GM12873 (cell line): Measurements from ENCODE around the gene ASS1.

Source experiments
- TF ChIP-seq, protein P1 (sequence below): IDR thresholded peaks from 2 replicates; pipeline ENCODE4 v1.5.1; 2012; ENCODE audit warnings: low read depth, mild to moderate bottlenecking, moderate library complexity, low read length, control low read depth; ENCODE audit not compliant: insufficient read depth; ENCODE audit errors: missing control alignments

ASS1 gene

DNA sequence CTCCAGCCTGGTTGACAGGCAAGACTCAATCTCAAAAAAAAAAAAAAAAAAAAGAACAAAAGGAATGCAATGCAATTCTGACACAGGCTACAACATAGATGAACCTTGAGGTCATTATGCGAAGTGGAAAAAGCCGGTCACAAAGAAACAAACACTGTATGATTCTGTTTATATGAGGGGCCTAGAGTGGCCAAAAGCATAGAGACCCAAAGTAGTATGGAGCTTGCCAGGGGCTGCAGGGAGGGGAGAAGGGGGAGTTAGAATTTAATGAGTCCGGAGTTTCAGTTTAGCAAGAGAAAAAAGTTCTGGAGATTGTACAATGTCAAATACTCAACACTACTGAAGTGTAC is 33.2 kb upstream of the ASS1 start:
- TF ChIP-seq, protein P1, sequence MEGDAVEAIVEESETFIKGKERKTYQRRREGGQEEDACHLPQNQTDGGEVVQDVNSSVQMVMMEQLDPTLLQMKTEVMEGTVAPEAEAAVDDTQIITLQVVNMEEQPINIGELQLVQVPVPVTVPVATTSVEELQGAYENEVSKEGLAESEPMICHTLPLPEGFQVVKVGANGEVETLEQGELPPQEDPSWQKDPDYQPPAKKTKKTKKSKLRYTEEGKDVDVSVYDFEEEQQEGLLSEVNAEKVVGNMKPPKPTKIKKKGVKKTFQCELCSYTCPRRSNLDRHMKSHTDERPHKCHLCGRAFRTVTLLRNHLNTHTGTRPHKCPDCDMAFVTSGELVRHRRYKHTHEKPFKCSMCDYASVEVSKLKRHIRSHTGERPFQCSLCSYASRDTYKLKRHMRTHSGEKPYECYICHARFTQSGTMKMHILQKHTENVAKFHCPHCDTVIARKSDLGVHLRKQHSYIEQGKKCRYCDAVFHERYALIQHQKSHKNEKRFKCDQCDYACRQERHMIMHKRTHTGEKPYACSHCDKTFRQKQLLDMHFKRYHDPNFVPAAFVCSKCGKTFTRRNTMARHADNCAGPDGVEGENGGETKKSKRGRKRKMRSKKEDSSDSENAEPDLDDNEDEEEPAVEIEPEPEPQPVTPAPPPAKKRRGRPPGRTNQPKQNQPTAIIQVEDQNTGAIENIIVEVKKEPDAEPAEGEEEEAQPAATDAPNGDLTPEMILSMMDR: no peak

DNA sequence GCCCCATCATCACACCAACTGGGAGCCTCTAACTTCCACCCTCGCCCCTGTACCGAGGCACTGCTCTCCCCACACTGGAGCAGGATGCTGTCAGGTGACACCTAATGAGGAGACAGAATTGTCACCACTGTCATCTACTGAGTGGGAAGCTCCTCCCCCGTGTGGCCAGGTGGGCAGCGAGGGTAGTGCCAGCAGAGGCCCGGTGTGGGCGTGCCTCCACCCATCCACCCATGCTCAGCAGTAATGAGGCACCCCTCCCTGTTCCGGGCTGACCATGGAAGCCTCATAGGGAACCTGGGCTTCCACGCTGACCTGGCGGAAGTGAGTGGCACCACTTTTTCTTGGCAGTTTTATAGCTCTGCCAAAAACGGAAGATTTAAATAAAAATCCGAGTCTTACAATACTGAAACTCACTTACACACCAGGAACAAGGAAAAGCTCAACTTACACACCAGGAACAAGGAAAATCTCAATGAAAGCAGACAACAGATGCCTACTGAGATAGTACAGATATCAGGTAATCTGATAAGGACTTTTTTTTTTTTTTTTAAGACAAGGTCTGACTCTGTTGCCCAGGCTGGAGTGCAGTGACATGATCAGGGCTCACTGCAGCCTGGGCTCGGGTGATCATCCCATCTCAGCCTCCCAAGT is 30.6 kb upstream of the ASS1 start:
- TF ChIP-seq, protein P1: no peak

DNA sequence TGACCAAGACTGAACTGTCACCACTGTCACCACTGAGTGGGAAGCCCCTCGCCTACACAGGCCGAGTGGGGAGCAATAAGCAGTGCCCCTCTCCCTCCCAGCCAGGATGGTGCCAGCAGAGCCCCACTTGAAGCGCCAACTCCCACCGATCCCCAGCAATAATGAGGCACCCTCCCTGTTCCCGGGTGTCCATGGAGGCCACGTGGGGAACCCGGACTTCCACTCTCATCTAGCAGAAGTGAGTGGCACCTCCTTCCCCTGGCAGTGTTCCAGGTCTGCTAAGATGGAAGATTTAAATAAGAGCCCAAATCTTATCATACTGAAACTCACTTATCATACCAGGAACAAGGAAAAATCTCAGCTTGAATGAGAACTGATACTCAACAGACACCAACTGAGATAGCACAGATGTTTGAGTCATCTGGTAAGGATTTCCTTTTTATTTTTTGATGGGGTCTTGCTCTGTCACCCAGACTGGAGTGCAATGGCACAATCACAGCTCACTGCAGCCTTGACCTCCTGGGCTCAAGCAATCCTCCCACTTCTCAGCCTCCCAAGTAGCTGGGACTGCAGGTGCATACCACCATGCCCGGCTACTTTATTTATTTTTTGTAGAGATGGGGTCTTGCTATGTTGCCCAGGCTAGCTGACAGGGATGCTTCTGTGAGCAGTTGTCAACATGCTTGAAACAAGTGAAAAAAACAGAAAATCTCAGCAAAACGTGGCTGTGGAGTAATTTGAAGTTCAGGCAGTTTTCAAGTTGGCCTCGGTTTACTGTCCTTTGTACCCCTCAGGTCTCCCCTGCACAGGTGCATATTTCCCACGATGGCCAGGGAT is 29.6 kb upstream of the ASS1 start:
- TF ChIP-seq, protein P1: no peak

DNA sequence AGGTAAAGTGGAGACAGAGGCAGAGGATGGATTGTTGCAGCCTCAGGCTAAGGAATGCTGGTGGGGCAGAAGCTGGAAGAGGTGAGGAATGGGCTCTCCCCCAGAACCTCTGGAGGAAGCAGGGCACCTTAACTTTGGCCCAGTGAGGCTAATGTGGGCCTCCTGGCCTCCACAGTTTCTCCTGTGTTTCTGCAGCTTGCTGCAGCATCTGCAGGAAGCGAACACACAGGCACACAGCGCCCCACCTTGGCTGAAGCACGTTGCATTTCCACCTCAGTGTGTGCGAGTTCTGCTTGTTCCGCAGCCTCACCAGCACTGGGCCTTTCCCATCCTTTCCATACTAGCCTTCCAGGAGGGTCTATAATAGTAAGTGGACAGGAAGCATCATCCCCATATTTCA is 27.2 kb upstream of the ASS1 start:
- TF ChIP-seq, protein P1: peak; percentile 32

DNA sequence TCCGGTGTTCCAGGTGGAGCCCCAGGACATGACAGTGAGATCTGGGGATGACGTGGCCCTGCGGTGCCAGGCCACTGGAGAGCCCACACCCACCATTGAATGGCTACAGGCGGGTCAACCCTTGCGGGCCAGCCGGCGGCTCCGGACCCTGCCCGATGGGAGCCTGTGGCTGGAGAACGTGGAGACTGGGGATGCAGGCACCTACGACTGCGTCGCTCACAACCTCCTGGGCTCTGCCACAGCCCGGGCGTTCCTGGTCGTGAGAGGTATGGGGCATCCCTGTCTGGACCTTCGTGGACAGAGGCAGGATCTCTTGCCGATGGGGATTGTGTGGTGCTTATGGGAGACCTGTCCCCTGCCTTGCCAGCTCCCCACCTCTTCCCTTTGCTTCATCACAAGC is 26.0 kb upstream of the ASS1 start:
- TF ChIP-seq, protein P1: no peak

DNA sequence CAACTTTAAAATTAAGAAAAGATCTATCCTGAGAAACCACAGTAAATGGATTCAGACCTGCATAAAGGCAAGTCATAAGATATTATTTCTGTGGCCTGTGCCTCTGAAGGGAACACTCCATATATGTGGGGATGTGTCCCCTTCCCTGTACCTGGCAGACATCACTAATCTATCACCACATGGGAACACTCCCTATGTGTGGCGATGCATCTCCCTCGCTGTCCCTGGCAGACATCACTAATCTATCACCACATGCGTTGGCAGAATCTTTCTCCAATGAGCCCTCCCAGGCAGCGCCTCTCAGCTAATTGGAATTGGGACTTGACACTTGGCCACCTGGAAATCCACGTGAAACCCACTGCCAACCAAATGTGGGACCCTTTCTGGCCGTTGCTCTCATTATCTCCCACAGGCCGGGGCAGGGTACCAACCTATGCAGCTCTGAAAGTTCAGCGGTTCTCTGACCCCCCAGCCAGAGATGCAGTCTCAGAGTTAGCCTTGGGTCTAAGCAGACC is 25.2 kb upstream of the ASS1 start:
- TF ChIP-seq, protein P1: no peak

DNA sequence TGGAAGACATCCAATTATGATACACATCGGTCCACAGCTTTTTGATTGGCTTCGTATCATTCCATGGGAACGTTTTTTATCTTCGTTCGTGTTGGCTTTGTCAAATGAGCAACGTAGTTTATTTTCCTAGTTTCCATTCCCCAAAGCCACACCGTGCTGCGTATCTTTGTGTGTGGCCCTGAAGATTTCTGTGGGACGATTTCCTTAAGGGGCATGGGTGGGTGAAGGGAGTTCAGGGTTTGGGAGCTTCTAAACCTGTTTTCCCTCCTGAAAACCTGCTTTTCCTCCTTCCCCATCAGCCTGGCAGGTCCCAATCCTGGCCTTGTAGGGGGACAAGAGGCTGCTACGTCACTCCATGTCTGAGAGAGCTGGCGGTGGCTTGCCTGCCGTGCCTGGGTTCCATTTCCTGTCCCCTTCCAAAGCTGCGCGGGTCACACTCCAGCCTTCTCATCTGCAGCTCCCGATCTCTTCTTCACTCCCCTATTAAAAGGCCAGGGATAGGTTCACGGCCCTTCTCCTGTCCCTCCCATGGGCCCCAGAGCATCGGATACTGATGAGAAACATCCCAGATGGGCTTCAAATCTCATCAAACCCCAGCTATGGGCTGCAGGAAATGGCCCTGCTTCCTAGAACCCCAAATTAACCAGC is 23.5 kb upstream of the ASS1 start:
- TF ChIP-seq, protein P1: no peak
